GM18519 (cell line): ENCODE data around the gene IL1R2.
"Not testable (repeated sequence)": the region's sequence is repeated elsewhere in the genome, so short reads cannot be mapped to it uniquely, and the experiment has no call there.

Experiments
- ATAC-seq: cut with Tn5 transposase; IDR thresholded peaks from one replicate; pipeline ENCODE4 v1.9.1; 2021; ENCODE audit warnings: mild to moderate bottlenecking, moderate library complexity; ENCODE audit not compliant: unreplicated experiment, low FRiP score

The IL1R2 gene

GRCh38 chr2:102058293-102058833 lies 66.6 kb downstream of the IL1R2 start:
- no peak for ATAC-seq

- ATAC-seq, result no peak
These were observed 67.4 kb downstream of the IL1R2 start for GRCh38 chr2:102059151-102059550.

DNA sequence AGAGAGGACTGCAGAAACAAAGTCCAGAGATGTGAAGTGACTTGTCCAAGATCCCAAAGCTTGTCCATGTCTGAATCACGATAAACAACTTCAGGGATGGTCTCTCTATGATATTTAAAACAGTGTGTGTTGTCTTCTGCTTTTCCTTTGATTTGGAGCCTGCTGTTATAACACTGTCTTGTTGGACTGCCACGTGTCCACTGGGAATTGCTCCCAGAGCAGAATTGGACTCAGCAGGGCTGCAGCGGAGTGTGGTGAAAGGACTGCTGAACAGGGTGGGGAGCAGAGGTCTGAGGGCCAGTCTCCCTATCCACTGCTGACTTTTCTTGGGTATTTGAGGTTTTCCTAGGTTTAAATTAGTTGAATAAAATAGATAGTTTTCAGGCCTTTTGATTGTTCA lies 68.3 kb downstream of the IL1R2 start:
- ATAC-seq, result no peak

- ATAC-seq, result no peak
These were observed 69.0 kb downstream of the IL1R2 start for GRCh38 chr2:102060792-102061191.

GRCh38 chr2:102061286-102061699 lies 69.5 kb downstream of the IL1R2 start:
- ATAC-seq, result no peak

DNA sequence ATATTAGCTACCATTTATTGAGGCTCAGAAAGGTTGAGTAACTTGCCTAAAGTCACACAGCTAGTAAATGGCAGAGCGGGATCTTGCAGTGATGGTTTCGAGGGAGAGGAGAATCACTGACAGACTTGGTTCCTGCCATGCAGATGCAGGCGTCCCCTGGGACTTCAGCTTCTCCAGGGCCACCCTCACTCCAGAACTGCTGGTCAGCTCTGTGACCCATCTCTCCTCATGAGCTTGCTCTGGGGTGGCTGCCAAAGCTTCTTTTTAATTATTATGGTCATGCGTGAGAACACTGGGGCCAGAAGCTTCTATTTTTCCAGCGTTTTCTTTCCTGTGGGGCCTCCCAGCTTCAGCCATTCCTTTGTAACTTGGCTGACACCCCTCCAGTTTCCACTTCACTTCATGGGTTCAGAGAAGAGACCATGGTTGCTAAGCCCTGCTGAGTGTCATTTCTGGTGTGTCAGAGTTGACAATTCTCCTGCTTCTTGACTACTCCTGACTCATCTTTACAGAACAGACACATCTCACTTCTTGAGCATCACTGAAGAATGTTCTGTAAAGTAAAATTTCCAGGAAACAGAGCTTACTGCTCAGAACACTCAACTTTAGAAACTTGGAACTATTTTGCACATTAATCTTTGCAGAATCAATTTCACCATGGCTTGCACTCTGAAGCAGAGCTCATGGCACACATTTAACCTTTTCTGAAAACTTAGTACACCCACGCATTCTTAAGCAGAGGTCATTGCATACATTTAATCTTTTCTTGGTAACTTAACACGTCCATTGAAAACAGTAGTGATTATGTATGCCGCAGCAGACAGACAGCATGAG lies 70.4 kb downstream of the IL1R2 start:
- ATAC-seq, result no peak

DNA sequence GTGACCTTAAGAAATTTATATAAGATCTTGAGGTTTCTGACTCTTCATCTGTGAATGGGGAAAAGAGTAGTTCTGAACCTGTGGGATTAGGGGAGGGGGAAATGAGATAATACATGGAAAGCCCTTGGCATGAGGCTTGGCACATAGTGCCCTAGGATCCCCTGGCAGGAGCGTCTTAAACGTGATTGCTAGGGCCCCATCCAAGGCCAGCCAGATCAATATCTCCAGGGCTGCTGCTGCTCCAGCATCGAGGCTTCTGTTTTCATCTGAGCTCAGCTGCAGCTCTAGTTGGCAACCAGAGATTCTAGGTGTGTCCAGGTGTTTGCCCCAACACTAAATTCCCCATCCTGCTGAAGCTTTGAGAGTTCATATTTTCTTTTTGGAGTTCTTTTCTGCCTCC lies 71.0 kb downstream of the IL1R2 start:
- no peak for ATAC-seq

GRCh38 chr2:102063487-102063911 lies 71.7 kb downstream of the IL1R2 start:
- no peak for ATAC-seq

GRCh38 chr2:102063941-102064678 lies 72.3 kb downstream of the IL1R2 start:
- ATAC-seq, result no peak

DNA sequence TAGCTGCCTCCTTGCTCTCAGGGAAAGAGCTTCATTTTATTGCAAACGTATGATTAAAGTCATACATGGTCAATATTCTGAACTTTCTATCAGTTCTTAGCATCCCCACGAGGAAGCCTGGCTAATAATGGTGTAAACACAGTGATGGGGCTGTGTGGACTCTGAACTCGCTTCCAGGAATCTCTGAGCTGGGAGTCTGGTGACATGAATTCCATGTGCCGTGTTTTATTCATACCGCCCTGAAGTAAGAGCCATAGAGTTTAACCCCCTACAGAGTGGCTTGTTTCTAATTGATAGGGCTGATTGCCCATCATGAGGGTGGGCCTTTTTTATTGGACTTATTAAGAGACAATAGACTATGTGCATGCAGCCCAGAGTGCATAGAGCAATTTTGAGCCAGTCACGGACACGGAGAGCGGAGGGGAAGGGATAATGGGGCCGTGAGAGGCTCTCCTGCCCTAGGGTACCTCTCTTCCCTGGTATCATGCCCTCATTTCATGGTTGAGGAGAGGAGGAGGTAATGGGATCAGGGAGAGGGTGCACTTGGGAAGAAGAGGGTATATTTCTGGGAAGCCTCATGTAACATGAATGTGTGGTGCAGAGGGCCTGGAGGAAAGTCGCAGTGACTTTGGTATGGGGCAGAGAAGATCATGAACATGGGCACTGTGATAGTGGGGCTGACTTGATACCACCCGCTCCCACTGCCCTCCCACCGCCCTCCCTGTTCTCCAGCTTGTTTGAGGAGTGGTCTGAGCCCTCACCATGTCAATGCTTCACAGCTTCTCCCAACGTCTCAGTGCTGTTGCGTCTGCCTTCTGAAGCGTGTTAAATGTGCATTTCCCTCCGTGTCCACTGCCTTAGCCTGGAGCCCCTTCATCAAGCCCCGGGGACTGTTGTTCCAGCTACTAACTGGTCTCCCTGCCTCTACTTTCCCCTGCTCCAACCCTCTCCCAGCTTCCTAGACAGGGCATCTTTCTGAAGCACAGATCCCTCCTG lies 73.2 kb downstream of the IL1R2 start:
- ATAC-seq, result no peak

- ATAC-seq, result no peak
These were observed 74.0 kb downstream of the IL1R2 start for GRCh38 chr2:102065675-102066252.

- no peak for ATAC-seq
These were observed 74.8 kb downstream of the IL1R2 start for GRCh38 chr2:102066554-102066953.

- ATAC-seq, result not testable (repeated sequence)
These were observed 76.4 kb downstream of the IL1R2 start for GRCh38 chr2:102068126-102068525.

DNA sequence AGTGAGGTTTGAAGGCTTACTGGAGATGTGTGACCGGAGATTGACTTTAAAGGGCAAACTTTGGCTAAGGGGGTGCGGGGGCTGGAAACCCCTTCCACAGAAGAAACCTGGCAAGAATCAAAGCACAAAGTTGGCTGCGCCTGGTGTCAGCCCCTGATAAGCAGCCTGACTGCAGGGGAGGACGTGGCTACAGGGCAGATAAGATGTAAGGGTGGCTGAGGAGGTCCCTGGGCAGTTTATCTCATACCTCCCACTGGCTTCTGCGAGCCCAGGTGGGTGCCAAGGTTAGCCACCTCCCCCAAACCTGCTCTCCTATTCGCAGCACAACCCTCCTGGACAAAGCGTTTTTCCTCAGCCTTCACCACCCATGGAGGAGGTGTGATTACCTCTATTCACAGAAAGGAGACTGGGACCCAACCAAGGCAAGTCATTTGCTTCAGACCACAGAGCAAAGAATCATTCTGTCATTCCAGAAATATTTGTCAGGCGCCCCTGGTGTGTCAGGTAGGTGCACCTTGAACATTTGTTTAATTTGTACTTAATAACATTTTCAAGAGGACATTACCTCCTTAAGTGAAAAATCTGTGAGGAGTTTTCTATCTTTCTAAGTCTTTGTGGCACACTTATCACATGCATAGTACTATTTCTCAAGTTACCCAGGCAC lies 77.7 kb downstream of the IL1R2 start:
- ATAC-seq, result no peak

- ATAC-seq, result no peak
These were observed 78.4 kb downstream of the IL1R2 start for GRCh38 chr2:102070058-102070642.

GRCh38 chr2:102072741-102073140 lies 81.0 kb downstream of the IL1R2 start:
- no peak for ATAC-seq

GRCh38 chr2:102073168-102073724 lies 81.5 kb downstream of the IL1R2 start:
- ATAC-seq, result no peak

- no peak for ATAC-seq
These were observed 82.5 kb downstream of the IL1R2 start for GRCh38 chr2:102074152-102074783.
